ENCODE results near the gene NKAIN4.

Gene NKAIN4

GRCh38 chr20:63242736-63243135 lies 11.5 kb downstream of the NKAIN4 start:
- no peak overlapping the region for H3K4me3 Mint-ChIP-seq
- peaks cover 21% of the 10 kb centered on the region for H3K27me3 Mint-ChIP-seq
- H3K27ac Mint-ChIP-seq, result no peak overlapping the region
- ATAC-seq (no peak), DNase-seq (no peak)
- H3K4me1 Mint-ChIP-seq, result peaks cover 9% of the 10 kb centered on the region
- no peaks in the 10 kb centered on the region for H3K9me3 Mint-ChIP-seq

- Mint-ChIP-seq H3K27ac (no peak overlapping the region), H3K9me3 (no peaks in the 10 kb centered on the region), H3K27me3 (peaks cover 12% of the 10 kb centered on the region), H3K4me1 (peaks cover 21% of the 10 kb centered on the region), H3K4me3 (no peak overlapping the region)
- no peak for ATAC-seq
- DNase-seq, result no peak
Measured at GRCh38 chr20:63241272-63241671, 13.0 kb downstream of the NKAIN4 start.

- H3K4me3 Mint-ChIP-seq, result no peak overlapping the region
- no peak for ATAC-seq
- H3K4me1 Mint-ChIP-seq, result peaks cover 34% of the 10 kb centered on the region
- no peak overlapping the region for H3K27ac Mint-ChIP-seq
- no peaks in the 10 kb centered on the region for H3K27me3 Mint-ChIP-seq
- no peak for DNase-seq
- H3K9me3 Mint-ChIP-seq, result no peaks in the 10 kb centered on the region
Measured at GRCh38 chr20:63240004-63240403, 14.3 kb downstream of the NKAIN4 start.

- Mint-ChIP-seq H3K27me3 (no peaks in the 10 kb centered on the region), H3K4me3 (no peak overlapping the region), H3K27ac (no peak overlapping the region), H3K4me1 (peaks cover 40% of the 10 kb centered on the region), H3K9me3 (no peaks in the 10 kb centered on the region)
- no peak for ATAC-seq
- DNase-seq, result no peak
Measured at GRCh38 chr20:63239431-63239830, 14.8 kb downstream of the NKAIN4 start.

GRCh38 chr20:63238514-63239125 lies 15.6 kb downstream of the NKAIN4 start:
- H3K4me1 Mint-ChIP-seq, result peaks cover 41% of the 10 kb centered on the region
- peak in 1 of 2 donors; percentile 31 for DNase-seq
- H3K4me3 Mint-ChIP-seq, result peak overlapping the region in 1 of 2 donors; percentile 37
- H3K27ac Mint-ChIP-seq, result no peak overlapping the region
- peak; percentile 55 for ATAC-seq
- H3K27me3 Mint-ChIP-seq, result peaks cover 2% of the 10 kb centered on the region
- H3K9me3 Mint-ChIP-seq, result no peaks in the 10 kb centered on the region

GRCh38 chr20:63238031-63238430 lies 16.2 kb downstream of the NKAIN4 start:
- Mint-ChIP-seq H3K4me1 (peaks cover 41% of the 10 kb centered on the region), H3K4me3 (peak overlapping the region in 1 of 2 donors; percentile 37), H3K27me3 (peaks cover 8% of the 10 kb centered on the region), H3K27ac (no peak overlapping the region), H3K9me3 (no peaks in the 10 kb centered on the region)
- DNase-seq (no peak), ATAC-seq (peak; percentile 6)

GRCh38 chr20:63236116-63236837 lies 18.0 kb downstream of the NKAIN4 start:
- H3K9me3 Mint-ChIP-seq, result no peaks in the 10 kb centered on the region
- no peak for ATAC-seq
- peaks cover 41% of the 10 kb centered on the region for H3K4me1 Mint-ChIP-seq
- H3K27me3 Mint-ChIP-seq, result peaks cover 22% of the 10 kb centered on the region
- H3K27ac Mint-ChIP-seq, result peak overlapping the region; percentile 67 to 78
- peak overlapping the region in 1 of 2 donors; percentile 83 for H3K4me3 Mint-ChIP-seq
- DNase-seq, result no peak

GRCh38 chr20:63235399-63235983 lies 18.8 kb downstream of the NKAIN4 start, which contains the start of gene BIRC7:
TSS of gene BIRC7 (plus strand) at chr20:63235905. CDS start at chr20:63236097, 192 bp downstream.
- peak within 1 kb of the TSS; percentile 64 to 83 for H3K4me3 Mint-ChIP-seq
- H3K4me1 Mint-ChIP-seq, result peaks cover 49% of the 10 kb centered on the region
- DNase-seq, result peak in 1 of 2 donors; percentile 44
- no peaks in the 10 kb centered on the region for H3K9me3 Mint-ChIP-seq
- peak; percentile 68 for ATAC-seq
- peaks cover 30% of the 10 kb centered on the region for H3K27me3 Mint-ChIP-seq
- H3K27ac Mint-ChIP-seq, result peak within 1 kb of the TSS; percentile 78 to 84

- peaks cover 51% of the 10 kb centered on the region for H3K4me1 Mint-ChIP-seq
- H3K9me3 Mint-ChIP-seq, result no peaks in the 10 kb centered on the region
- H3K27ac Mint-ChIP-seq, result no peak overlapping the region
- ATAC-seq, result peak; percentile 32
- no peak for DNase-seq
- peaks cover 36% of the 10 kb centered on the region for H3K27me3 Mint-ChIP-seq
- H3K4me3 Mint-ChIP-seq, result peak overlapping the region; percentile 44 to 83
Measured at GRCh38 chr20:63234693-63235398, 19.4 kb downstream of the NKAIN4 start.

- no peak overlapping the region for H3K4me3 Mint-ChIP-seq
- DNase-seq, result no peak
- H3K27ac Mint-ChIP-seq, result no peak overlapping the region
Measured at GRCh38 chr20:63233924-63234323, 20.3 kb downstream of the NKAIN4 start.

GRCh38 chr20:63233061-63233344 lies 21.3 kb downstream of the NKAIN4 start:
- Mint-ChIP-seq H3K27me3 (peaks cover 52% of the 10 kb centered on the region), H3K27ac (no peak overlapping the region), H3K4me1 (peaks cover 42% of the 10 kb centered on the region), H3K9me3 (no peaks in the 10 kb centered on the region), H3K4me3 (no peak overlapping the region)
- ATAC-seq, result no peak
- DNase-seq, result no peak

More at GRCh38 chr20:63233924-63234323, 20.3 kb downstream of the NKAIN4 start:
- H3K27me3 Mint-ChIP-seq, result peaks cover 45% of the 10 kb centered on the region
- ATAC-seq, result no peak
- H3K9me3 Mint-ChIP-seq, result no peaks in the 10 kb centered on the region
- H3K4me1 Mint-ChIP-seq, result peaks cover 51% of the 10 kb centered on the region

- H3K27ac Mint-ChIP-seq, result no peak overlapping the region
- ATAC-seq (no peak), DNase-seq (no peak)
- H3K4me3 Mint-ChIP-seq, result no peak overlapping the region
- peaks cover 40% of the 10 kb centered on the region for H3K4me1 Mint-ChIP-seq
- H3K27me3 Mint-ChIP-seq, result peaks cover 52% of the 10 kb centered on the region
- no peaks in the 10 kb centered on the region for H3K9me3 Mint-ChIP-seq
Measured at GRCh38 chr20:63232235-63233060, 21.8 kb downstream of the NKAIN4 start.

- ATAC-seq (no peak), DNase-seq (no peak)
- Mint-ChIP-seq H3K4me1 (peaks cover 25% of the 10 kb centered on the region), H3K27me3 (peaks cover 52% of the 10 kb centered on the region), H3K27ac (no peak overlapping the region), H3K4me3 (no peak overlapping the region), H3K9me3 (no peaks in the 10 kb centered on the region)
Measured at GRCh38 chr20:63230800-63231268, 23.4 kb downstream of the NKAIN4 start.

GRCh38 chr20:63228806-63229205 lies 25.5 kb downstream of the NKAIN4 start:
- Mint-ChIP-seq H3K27ac (no peak overlapping the region), H3K4me1 (peaks cover 10% of the 10 kb centered on the region), H3K27me3 (peaks cover 52% of the 10 kb centered on the region), H3K4me3 (no peak overlapping the region), H3K9me3 (no peaks in the 10 kb centered on the region)
- no peak for DNase-seq
- no peak for ATAC-seq

- Mint-ChIP-seq H3K4me1 (peaks cover 10% of the 10 kb centered on the region), H3K4me3 (no peak overlapping the region), H3K27ac (no peak overlapping the region), H3K9me3 (no peaks in the 10 kb centered on the region), H3K27me3 (peaks cover 37% of the 10 kb centered on the region)
- ATAC-seq (no peak), DNase-seq (no peak)
Measured at GRCh38 chr20:63227260-63227659, 27.0 kb downstream of the NKAIN4 start.

Data from stimulated activated naive CD8-positive, alpha-beta T cell treated with anti-CD3 and anti-CD28 coated beads, Interleukin-15, amount 100 ng/mL, for 72 hours (primary cell).